Suprapubic skin (tissue), 4 donors: ENCODE results near the gene IL34. TPM values are rescaled to one million over a fixed set of nuclear protein-coding genes. Genes with fewer than 3 reads are reported as not detected.

Experiments used
- DNase-seq, 2 donors: peaks; one replicate each; pipeline ENCODE4 v3.0.0-alpha.2; 2019; ENCODE audit warnings: low spot score in 2 of 2
- H3K27ac ChIP-seq: fragments of 200-600 bp; sonication (generic); one replicate; pipeline ENCODE4 v1.5.1; 2019
- H3K27me3 ChIP-seq: fragments of 200-600 bp; sonication (generic); one replicate; pipeline ENCODE4 v1.5.1; 2019
- H3K36me3 ChIP-seq: fragments of 200-600 bp; sonication (generic); one replicate; pipeline ENCODE4 v1.5.1; 2019
- H3K4me1 ChIP-seq: fragments of 200-600 bp; sonication (generic); one replicate; pipeline ENCODE4 v1.5.1; 2019
- H3K4me3 ChIP-seq: fragments of 200-600 bp; sonication (generic); one replicate; pipeline ENCODE4 v1.5.1; 2019; ENCODE audit warnings: mild to moderate bottlenecking
- H3K9me3 ChIP-seq: fragments of 200-600 bp; sonication (generic); one replicate; pipeline ENCODE4 v1.5.1; 2019
- CTCF ChIP-seq, 2 donors: fragments of 200-600 bp in 1 of 2; fragments of 450-650 bp in 1 of 2; sonication (generic) in 1 of 2; IDR thresholded peaks; one replicate each; pipeline ENCODE4 v1.5.1; 2016 to 2019; ENCODE audit warnings: antibody characterized with exemption in 2 of 2, mild to moderate bottlenecking in 1 of 2, moderate library complexity in 1 of 2
- EP300 ChIP-seq: sonication (generic); formaldehyde crosslinking; IDR thresholded peaks from one replicate; pipeline ENCODE4 v1.6.1; 2017; ENCODE audit warnings: antibody characterized with exemption
- POLR2A ChIP-seq, 2 donors: fragments of 450-650 bp; IDR thresholded peaks; one replicate each; pipeline ENCODE4 v1.6.1; 2017; ENCODE audit warnings: antibody characterized with exemption in 2 of 2, mild to moderate bottlenecking in 2 of 2, moderate library complexity in 2 of 2
- POLR2AphosphoS5 ChIP-seq, 3 donors: sonication (generic); formaldehyde crosslinking; IDR thresholded peaks; one replicate each; pipeline ENCODE4 v1.6.1; 2017; ENCODE audit warnings: antibody characterized with exemption in 3 of 3
- WGBS: methylation state at CpG from one replicate; pipeline ENCODE4 v1.1.5; 2018; 5-methylcytosine and 5-hydroxymethylcytosine counted together
- total RNA-seq, 4 donors: library from RNA; depleted of rRNA; stranded (reverse); fragments of >200 nt; gene quantifications; one replicate each; pipeline ENCODE4 v1.1.0, GENCODE V29; 2016

IL34 gene
- total RNA-seq, 4 donors from 2014 or later: 64.2 to 187 (median 92.5) TPM

GRCh38 chr16:70674221-70675014 lies 28.1 kb downstream of the IL34 start:
- H3K27ac ChIP-seq: no peak overlapping the region
- WGBS: 71% methylated on average over 18 of the region's 18 CpGs

GRCh38 chr16:70675851-70676513 lies 29.6 kb downstream of the IL34 start:
- TF ChIP-seq CTCF (IDR thresholded peaks at IDR 0.05) (no peak), EP300 (no peak), POLR2AphosphoS5 (IDR thresholded peaks at IDR 0.05) (no peak), POLR2A (IDR thresholded peaks at IDR 0.05) (no peak)
- DNase-seq: no peak
- Histone ChIP-seq H3K9me3 (no peaks in the 10 kb centered on the region), H3K27me3 (no peaks in the 10 kb centered on the region), H3K4me3 (no peak overlapping the region), H3K36me3 (peaks cover 94% of the 10 kb centered on the region), H3K4me1 (peaks cover 11% of the 10 kb centered on the region), H3K27ac (no peak overlapping the region)
- WGBS: 84% methylated on average over 2 of the region's 7 CpGs

More at GRCh38 chr16:70674221-70675014, 28.1 kb downstream of the IL34 start:
- H3K4me1 ChIP-seq: no peaks in the 10 kb centered on the region
- no peak overlapping the region for H3K4me3 ChIP-seq
- H3K9me3 ChIP-seq: no peaks in the 10 kb centered on the region
- peaks cover 99% of the 10 kb centered on the region for H3K36me3 ChIP-seq
- DNase-seq: peak in 1 of 2 donors; percentile 57
- TF ChIP-seq POLR2AphosphoS5 (IDR thresholded peaks at IDR 0.05) (no peak), EP300 (no peak), CTCF (IDR thresholded peaks at IDR 0.05) (no peak), POLR2A (IDR thresholded peaks at IDR 0.05) (no peak)
- no peaks in the 10 kb centered on the region for H3K27me3 ChIP-seq

GRCh38 chr16:70676675-70677498 lies 30.5 kb downstream of the IL34 start:
- Histone ChIP-seq H3K36me3 (peaks cover 85% of the 10 kb centered on the region), H3K27ac (no peak overlapping the region), H3K4me3 (no peak overlapping the region), H3K27me3 (no peaks in the 10 kb centered on the region), H3K4me1 (peaks cover 20% of the 10 kb centered on the region), H3K9me3 (no peaks in the 10 kb centered on the region)
- TF ChIP-seq EP300 (no peak), CTCF (IDR thresholded peaks at IDR 0.05) (no peak), POLR2AphosphoS5 (IDR thresholded peaks at IDR 0.05) (no peak), POLR2A (IDR thresholded peaks at IDR 0.05) (no peak)
- no peak for DNase-seq
- 83% methylated on average over 7 of the region's 14 CpGs for WGBS

- Histone ChIP-seq H3K9me3 (no peaks in the 10 kb centered on the region), H3K27ac (no peak overlapping the region), H3K4me3 (no peak overlapping the region), H3K27me3 (no peaks in the 10 kb centered on the region), H3K36me3 (peaks cover 77% of the 10 kb centered on the region), H3K4me1 (peaks cover 27% of the 10 kb centered on the region)
- WGBS: 100% methylated on average over 6 of the region's 15 CpGs
- DNase-seq: no peak
- TF ChIP-seq EP300 (no peak), CTCF (IDR thresholded peaks at IDR 0.05) (no peak), POLR2AphosphoS5 (IDR thresholded peaks at IDR 0.05) (no peak), POLR2A (IDR thresholded peaks at IDR 0.05) (no peak)
Observed at GRCh38 chr16:70677499-70678120, 31.3 kb downstream of the IL34 start.
